ENCODE results near the gene MAGI2.

The MAGI2 gene

DNA sequence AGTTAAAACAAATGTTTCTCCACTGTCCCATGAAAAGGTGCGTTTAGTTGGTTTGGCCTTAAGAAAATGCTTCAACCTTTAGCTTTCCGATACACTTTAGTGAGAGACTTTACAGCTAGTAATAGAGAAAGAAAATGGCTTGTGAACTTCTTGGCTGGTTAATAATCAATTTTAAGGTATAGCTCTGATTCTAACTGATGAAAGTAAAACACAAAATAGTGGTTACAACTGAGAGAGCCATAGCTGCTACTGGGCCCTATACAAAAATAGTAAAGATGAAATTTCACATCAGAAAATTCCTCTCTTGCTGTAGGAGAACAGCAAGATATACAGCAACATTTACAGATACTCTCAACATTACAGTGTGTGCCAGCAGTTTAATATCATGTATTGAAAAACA is 1283.5 kb downstream of the MAGI2 start:
- DNase-seq (ENCODE audit: low read depth): no peak
- H3K4me3 ChIP-seq (ENCODE audit: low read depth, low read length): no peak overlapping the region
- TF ChIP-seq, protein P1, sequence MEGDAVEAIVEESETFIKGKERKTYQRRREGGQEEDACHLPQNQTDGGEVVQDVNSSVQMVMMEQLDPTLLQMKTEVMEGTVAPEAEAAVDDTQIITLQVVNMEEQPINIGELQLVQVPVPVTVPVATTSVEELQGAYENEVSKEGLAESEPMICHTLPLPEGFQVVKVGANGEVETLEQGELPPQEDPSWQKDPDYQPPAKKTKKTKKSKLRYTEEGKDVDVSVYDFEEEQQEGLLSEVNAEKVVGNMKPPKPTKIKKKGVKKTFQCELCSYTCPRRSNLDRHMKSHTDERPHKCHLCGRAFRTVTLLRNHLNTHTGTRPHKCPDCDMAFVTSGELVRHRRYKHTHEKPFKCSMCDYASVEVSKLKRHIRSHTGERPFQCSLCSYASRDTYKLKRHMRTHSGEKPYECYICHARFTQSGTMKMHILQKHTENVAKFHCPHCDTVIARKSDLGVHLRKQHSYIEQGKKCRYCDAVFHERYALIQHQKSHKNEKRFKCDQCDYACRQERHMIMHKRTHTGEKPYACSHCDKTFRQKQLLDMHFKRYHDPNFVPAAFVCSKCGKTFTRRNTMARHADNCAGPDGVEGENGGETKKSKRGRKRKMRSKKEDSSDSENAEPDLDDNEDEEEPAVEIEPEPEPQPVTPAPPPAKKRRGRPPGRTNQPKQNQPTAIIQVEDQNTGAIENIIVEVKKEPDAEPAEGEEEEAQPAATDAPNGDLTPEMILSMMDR (conservative IDR thresholded peaks at IDR 0.05; ENCODE audit: low read depth, low read length): no peak

- TF ChIP-seq, protein P1 (conservative IDR thresholded peaks at IDR 0.05; ENCODE audit: low read depth, low read length): no peak
- no peak overlapping the region for H3K4me3 ChIP-seq (ENCODE audit: low read depth, low read length)
- DNase-seq (ENCODE audit: low read depth): no peak
Observed at GRCh38 chr7:78168865-78169264, 1284.6 kb downstream of the MAGI2 start.

GRCh38 chr7:78167860-78168259 is 1285.6 kb downstream of the MAGI2 start:
- TF ChIP-seq, protein P1 (conservative IDR thresholded peaks at IDR 0.05; ENCODE audit: low read depth, low read length): no peak
- H3K4me3 ChIP-seq (ENCODE audit: low read depth, low read length): no peak overlapping the region
- no peak for DNase-seq (ENCODE audit: low read depth)

DNA sequence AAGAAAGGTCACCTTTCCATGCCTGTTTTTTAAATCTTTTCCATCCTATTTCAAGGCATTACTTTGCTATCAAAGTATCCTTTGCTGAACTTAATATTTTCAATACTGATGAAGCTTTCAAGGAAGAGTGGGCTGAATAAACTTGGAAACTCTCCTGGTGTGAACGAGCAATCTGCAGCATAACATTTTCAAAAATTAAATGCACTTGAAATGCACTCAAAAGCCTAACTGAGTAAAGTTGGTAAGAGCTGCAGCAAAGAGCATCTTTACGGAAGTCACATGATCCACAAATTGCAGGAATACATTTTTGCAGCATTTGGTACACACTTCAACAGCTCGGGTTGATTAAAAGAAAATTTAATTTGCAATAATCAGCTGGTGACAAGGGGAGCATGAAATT is 1287.6 kb downstream of the MAGI2 start:
- TF ChIP-seq, protein P1 (conservative IDR thresholded peaks at IDR 0.05; ENCODE audit: low read depth, low read length): no peak
- DNase-seq (ENCODE audit: low read depth): no peak
- H3K4me3 ChIP-seq (ENCODE audit: low read depth, low read length): no peak overlapping the region

DNA sequence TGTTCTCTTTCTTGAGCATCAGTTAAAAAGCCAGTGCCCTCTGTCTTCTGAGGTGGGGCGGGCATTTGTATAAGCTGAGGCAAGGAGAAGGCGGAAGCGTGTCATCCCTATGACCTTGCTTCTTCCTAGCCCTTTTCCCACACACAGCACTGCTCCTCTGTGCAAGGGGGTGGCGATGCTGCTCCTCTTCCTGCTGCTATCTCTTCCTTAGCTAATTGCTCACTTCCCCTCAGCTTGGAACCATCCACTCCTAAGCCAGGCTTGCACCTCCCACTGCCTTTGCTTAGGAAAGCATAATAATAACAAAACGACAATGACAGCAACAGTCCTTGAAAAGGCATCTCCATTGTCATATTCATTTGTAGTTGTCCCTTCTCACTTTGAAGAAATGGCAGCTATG is 1288.0 kb downstream of the MAGI2 start:
- H3K4me3 ChIP-seq (ENCODE audit: low read depth, low read length): no peak overlapping the region
- no peak for DNase-seq (ENCODE audit: low read depth)
- TF ChIP-seq, protein P1 (conservative IDR thresholded peaks at IDR 0.05; ENCODE audit: low read depth, low read length): no peak

DNA sequence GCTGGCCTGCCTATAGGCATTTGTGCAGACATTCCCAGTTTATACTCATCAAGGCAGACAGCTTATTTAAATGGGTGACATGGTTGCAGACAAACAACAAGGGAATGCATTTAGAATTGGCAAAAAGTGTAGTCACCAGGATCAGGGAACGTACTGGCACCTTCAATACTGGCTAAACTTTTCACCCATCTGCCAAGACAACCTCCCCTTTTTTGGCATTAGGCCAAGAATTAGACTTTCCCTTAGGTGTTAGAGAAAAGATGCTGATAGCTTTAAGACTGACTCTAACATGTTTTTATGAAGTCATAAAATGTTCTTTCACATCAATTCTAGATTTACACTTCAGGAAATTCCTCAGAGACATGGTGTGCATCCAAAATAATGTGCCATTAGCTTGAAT is 1289.0 kb downstream of the MAGI2 start:
- H3K4me3 ChIP-seq (ENCODE audit: low read depth, low read length): no peak overlapping the region
- TF ChIP-seq, protein P1 (conservative IDR thresholded peaks at IDR 0.05; ENCODE audit: low read depth, low read length): no peak
- no peak for DNase-seq (ENCODE audit: low read depth)

DNA sequence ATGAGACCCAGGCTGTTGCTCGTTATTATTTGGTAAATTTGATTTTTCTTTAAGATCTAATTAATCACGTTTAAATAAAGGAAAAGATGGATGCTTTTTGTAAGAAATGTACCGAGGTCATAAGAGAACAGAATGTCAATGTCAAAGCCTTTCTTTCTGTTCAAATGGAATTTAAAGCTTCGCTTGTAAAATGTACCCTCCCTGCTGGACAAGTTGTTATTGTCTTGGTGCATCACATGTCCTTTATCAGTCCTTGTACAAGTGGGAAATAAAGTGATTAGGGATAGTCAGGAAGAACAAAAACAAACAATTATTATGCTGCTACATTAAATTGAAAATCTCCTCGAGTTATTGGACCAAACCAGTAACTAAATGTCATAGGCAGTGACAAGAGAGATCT is 1291.7 kb downstream of the MAGI2 start:
- H3K4me3 ChIP-seq (ENCODE audit: low read depth, low read length): no peak overlapping the region
- TF ChIP-seq, protein P1 (conservative IDR thresholded peaks at IDR 0.05; ENCODE audit: low read depth, low read length): no peak
- no peak for DNase-seq (ENCODE audit: low read depth)

All from choroid plexus epithelial cell (primary cell).